ENCODE measurements around the gene GPC1.

GRCh38 chr2:240397924-240398645 lies 37.4 kb upstream of the GPC1 start:
- TF ChIP-seq POLR2A (IDR thresholded peaks at IDR 0.05) = no peak
- peak in 1 of 4 experiments; percentile 17 for TF ChIP-seq CTCF (IDR thresholded peaks at IDR 0.05)

All from uterus (tissue), 2 donors.